H1 (cell line): ENCODE data around the gene CCDC106. TPM values are rescaled to one million over a fixed set of nuclear protein-coding genes. Genes with fewer than 3 reads are reported as not detected.

Source experiments
- CTCF ChIA-PET: fragments of 300-600 bp; sonication (Branson Sonifier 250); formaldehyde crosslinking; loops from one replicate; lab custom pipeline; 2021; ENCODE audit not compliant: partially characterized antibody; lab: Charles Lee
- POLR2A ChIA-PET: fragments of 300-600 bp; sonication (Branson Sonifier 250); formaldehyde crosslinking; loops from one replicate; lab custom pipeline; 2021; ENCODE audit warnings: inconsistent platforms; ENCODE audit not compliant: partially characterized antibody; lab: Charles Lee
- DNase-seq, 2 experiments: peaks; one replicate each; pipeline versions ENCODE4 v3.0.0 to v3.0.0-alpha.2; 2010 to 2022; ENCODE audit warnings: low spot score in 2 of 2, low read depth in 1 of 2, mixed read lengths in 1 of 2
- FAIRE-seq: peaks from 2 replicates; lab custom pipeline; 2011; peaks lifted over from hg19 to GRCh38; lab: Jason Lieb, UNC
- H2AFZ ChIP-seq: 2 replicates; pipeline ENCODE4 v1.8.1; 2012; ENCODE audit warnings: low read length, inconsistent platforms
- H2AK5ac ChIP-seq: 2 replicates; pipeline ENCODE4 v1.6.1; 2013; ENCODE audit warnings: low read depth, low read length
- H2BK120ac ChIP-seq: replicated peaks from 2 replicates; pipeline ENCODE3; 2013; ENCODE audit warnings: low read depth, low read length, inconsistent platforms
- H2BK12ac ChIP-seq: 2 replicates; pipeline ENCODE4 v1.6.1; 2013; ENCODE audit warnings: low read depth, low read length
- H2BK15ac ChIP-seq: 2 replicates; pipeline ENCODE4 v1.6.1; 2013; ENCODE audit warnings: low read length
- H2BK20ac ChIP-seq: 2 replicates; pipeline ENCODE4 v1.6.1; 2013; ENCODE audit warnings: low read length
- H2BK5ac ChIP-seq: 2 replicates; pipeline ENCODE4 v1.6.1; 2013; ENCODE audit warnings: low read depth, low read length
- H3K14ac ChIP-seq: 2 replicates; pipeline ENCODE4 v1.6.1; 2013; ENCODE audit warnings: inconsistent platforms; ENCODE audit not compliant: insufficient read length
- H3K18ac ChIP-seq: 2 replicates; pipeline ENCODE4 v1.6.1; 2013; ENCODE audit warnings: low read length; ENCODE audit errors: extremely low read depth
- H3K23ac ChIP-seq: 2 replicates; pipeline ENCODE4 v1.6.1; 2013; ENCODE audit warnings: inconsistent platforms; ENCODE audit not compliant: insufficient read length
- H3K23me2 ChIP-seq: 2 replicates; pipeline ENCODE4 v1.6.1; 2013; ENCODE audit warnings: low read depth, low read length
- H3K27ac ChIP-seq: 2 replicates; pipeline ENCODE4 v1.6.1; 2011; ENCODE audit warnings: low read depth, low read length, inconsistent platforms
- H3K27me3 ChIP-seq, 4 experiments: replicated peaks in 1 of 4; 1 replicate in 1 of 4; 2 replicates in 3 of 4; pipeline versions ENCODE4 v1.6.1 to v1.8.1; 2011 to 2013; ENCODE audit warnings: low read length in 3 of 4, mild to moderate bottlenecking in 3 of 4, inconsistent platforms in 2 of 4, mixed read lengths in 2 of 4, moderate library complexity in 1 of 4; ENCODE audit not compliant: control insufficient read depth in 3 of 4, insufficient read depth in 3 of 4; ENCODE audit errors: extremely low read depth in 1 of 4
- H3K36me3 ChIP-seq, 4 experiments: 2 replicates each; pipeline versions ENCODE4 v1.6.1 to v1.8.1; 2011 to 2013; ENCODE audit warnings: mild to moderate bottlenecking in 4 of 4, low read length in 3 of 4, moderate library complexity in 2 of 4, control low read depth in 1 of 4, inconsistent platforms in 1 of 4; ENCODE audit not compliant: insufficient read depth in 4 of 4, control insufficient read depth in 2 of 4
- H3K4ac ChIP-seq: replicated peaks from 2 replicates; pipeline ENCODE3; 2013; ENCODE audit warnings: low read length, low read depth, mixed read lengths, inconsistent platforms; ENCODE audit not compliant: insufficient read length
- H3K4me1 ChIP-seq, 4 experiments: replicated peaks in 1 of 4; 1 replicate in 1 of 4; 2 replicates in 3 of 4; pipeline versions ENCODE4 v1.6.1 to v1.8.1; 2011 to 2013; ENCODE audit warnings: low read length in 3 of 4, inconsistent platforms in 2 of 4, mixed read lengths in 1 of 4; ENCODE audit not compliant: insufficient read depth in 4 of 4, control insufficient read depth in 3 of 4
- H3K4me2 ChIP-seq, 2 experiments: 2 replicates each; pipeline versions ENCODE4 v1.6.1 to v1.8.1; 2011 to 2013; ENCODE audit warnings: low read depth in 2 of 2, low read length in 2 of 2, control low read depth in 1 of 2, inconsistent platforms in 1 of 2, mild to moderate bottlenecking in 1 of 2; ENCODE audit not compliant: insufficient read depth in 1 of 2
- H3K4me3 ChIP-seq, 4 experiments: fragments of 200-600, 300-600 bp in 1 of 4; sonication (generic), shearing (Covaris generic), sonication (Bioruptor Twin) in 1 of 4; 2 replicates each; pipeline versions ENCODE4 v1.5.1 to v1.8.1; 2011 to 2016; ENCODE audit warnings: low read length in 4 of 4, low read depth in 3 of 4, control low read depth in 2 of 4, inconsistent platforms in 2 of 4, mild to moderate bottlenecking in 2 of 4, mixed read lengths in 1 of 4, moderate library complexity in 1 of 4; ENCODE audit not compliant: insufficient read depth in 2 of 4; ENCODE audit errors: extremely low read depth in 1 of 4
- H3K56ac ChIP-seq: replicated peaks from 2 replicates; pipeline ENCODE3; 2013; ENCODE audit warnings: low read depth, mild to moderate bottlenecking, mixed read lengths, low read length, inconsistent platforms; ENCODE audit not compliant: insufficient read length
- H3K79me1 ChIP-seq: 2 replicates; pipeline ENCODE4 v1.6.1; 2013; ENCODE audit warnings: low read depth, low read length, control low read depth
- H3K79me2 ChIP-seq, 2 experiments: 2 replicates each; pipeline versions ENCODE4 v1.6.1 to v1.8.1; 2012 to 2013; ENCODE audit warnings: low read length in 2 of 2, mild to moderate bottlenecking in 2 of 2, inconsistent platforms in 1 of 2; ENCODE audit not compliant: insufficient read depth in 2 of 2, control insufficient read depth in 1 of 2
- H3K9ac ChIP-seq, 4 experiments: replicated peaks in 1 of 4; 1 replicate in 1 of 4; 2 replicates in 3 of 4; pipeline versions ENCODE4 v1.6.1 to v1.8.1; 2011 to 2013; ENCODE audit warnings: low read depth in 3 of 4, low read length in 3 of 4, control low read depth in 2 of 4, mild to moderate bottlenecking in 2 of 4, moderate library complexity in 2 of 4, inconsistent platforms in 1 of 4; ENCODE audit errors: extremely low read depth in 1 of 4
- H3K9me3 ChIP-seq, 2 experiments: 2 replicates each; pipeline versions ENCODE4 v1.6.1 to v1.8.1; 2012 to 2013; ENCODE audit warnings: mild to moderate bottlenecking in 2 of 2, moderate library complexity in 2 of 2, control low read depth in 1 of 2, inconsistent platforms in 1 of 2, low read depth in 1 of 2, low read length in 1 of 2, mixed read lengths in 1 of 2; ENCODE audit not compliant: insufficient read depth in 2 of 2
- H4K20me1 ChIP-seq, 2 experiments: replicated peaks in 1 of 2; 2 replicates each; pipeline versions ENCODE3 to v1.8.1; 2011 to 2013; ENCODE audit warnings: inconsistent platforms in 2 of 2, low read length in 2 of 2, mild to moderate bottlenecking in 1 of 2; ENCODE audit not compliant: insufficient read depth in 2 of 2, control insufficient read depth in 1 of 2
- H4K5ac ChIP-seq: 2 replicates; pipeline ENCODE4 v1.6.1; 2013; ENCODE audit warnings: low read length, low read depth, mixed read lengths, inconsistent platforms; ENCODE audit not compliant: insufficient read length
- H4K8ac ChIP-seq: 2 replicates; pipeline ENCODE4 v1.8.0; 2013; ENCODE audit warnings: mild to moderate bottlenecking, moderate library complexity, low read length, inconsistent platforms; ENCODE audit not compliant: insufficient read depth; ENCODE audit errors: extremely low read depth
- H4K91ac ChIP-seq: replicated peaks from 2 replicates; pipeline ENCODE3; 2013; ENCODE audit warnings: low read length, mixed read lengths, inconsistent platforms; ENCODE audit not compliant: insufficient read length
- CHD2 ChIP-seq: IDR thresholded peaks from 2 replicates; pipeline ENCODE4 v1.6.1; 2012; ENCODE audit warnings: low read length, improper control_type of control experiment
- WGBS, 2 experiments: shearing (Covaris generic) in 1 of 2; methylation state at CpG; one replicate each; pipeline versions ENCODE4 v1.1.6 to v1.1.7; 2013 to 2015; ENCODE audit warnings: low lambda C conversion rate in 2 of 2, mixed read lengths in 2 of 2, inconsistent platforms in 1 of 2, low coverage in 1 of 2, missing lambda C conversion rate in 1 of 2; ENCODE audit not compliant: insufficient replicate concordance in 2 of 2, insufficient coverage in 1 of 2, insufficient read length in 1 of 2; ENCODE audit errors: extremely low coverage in 1 of 2, missing lambda C conversion rate in 1 of 2; 5-methylcytosine and 5-hydroxymethylcytosine counted together
- polyA plus RNA-seq, 7 experiments: library from polyadenylated mRNA; depleted of rRNA in 3 of 7; stranded (reverse) in 5 of 7; unstranded in 2 of 7; fragments of >200 nt in 5 of 7; fragments of 200-250 nt in 2 of 7; gene quantifications; 1 replicate in 5 of 7; 2 replicates in 1 of 7; 4 replicates in 1 of 7; pipeline versions ENCODE4 v1.2.1 to v1.2.3, GENCODE V29; 2011 to 2013; ENCODE audit warnings: missing spikeins in 2 of 7, mixed read lengths in 2 of 7
- total RNA-seq: library from RNA; stranded (reverse); fragmentation: NEBNext Ultra II Directional; extraction: Animal tissue kit (Norgen Biotek cat#: 25700); gene quantifications from 2 replicates; pipeline ENCODE4 v1.2.1, GENCODE V29; 2021

Gene CCDC106
- total and polyA plus RNA-seq, 2 of the 8 experiments (the other 6 are each of a cell fraction or from before 2014, with no cell fraction given): 12.0 to 20.1 TPM

GRCh38 chr19:55689411-55690108 lies 41.5 kb downstream of the CCDC106 start:
- H4K20me1 ChIP-seq: peaks cover 1 to 35% of the 10 kb centered on the region in 2 experiments
- no peaks in the 10 kb centered on the region for H3K9me3 ChIP-seq
- H2AK5ac ChIP-seq: no peak overlapping the region
- no peak overlapping the region for H3K4ac ChIP-seq
- no peak overlapping the region for H3K4me3 ChIP-seq
- H4K8ac ChIP-seq: no peak overlapping the region
- peaks cover 2 to 56% (median 17%) of the 10 kb centered on the region in 4 experiments; a peak in 6 of 8 replicates for H3K36me3 ChIP-seq
- H2BK120ac ChIP-seq: no peak overlapping the region
- no peak overlapping the region for H2BK20ac ChIP-seq
- no peak overlapping the region for H2BK15ac ChIP-seq
- POLR2A ChIA-PET: no interaction called here
- H3K9ac ChIP-seq: no peak overlapping the region
- no peak overlapping the region for H2BK5ac ChIP-seq
- no peak overlapping the region for H3K4me2 ChIP-seq
- H3K23me2 ChIP-seq: no peaks in the 10 kb centered on the region
- H2BK12ac ChIP-seq: no peak overlapping the region
- H4K5ac ChIP-seq: no peak overlapping the region
- no peak overlapping the region for H3K18ac ChIP-seq
- H3K79me1 ChIP-seq: peaks cover 3% of the 10 kb centered on the region
- FAIRE-seq: no peak
- no peak overlapping the region for H4K91ac ChIP-seq
- H3K4me1 ChIP-seq: no peaks in the 10 kb centered on the region
- no peak overlapping the region for H3K23ac ChIP-seq
- H3K56ac ChIP-seq: no peak overlapping the region
- TF ChIP-seq CHD2: no peak
- 92% methylated on average over 12 of the region's 35 CpGs; no CpG with 5 or more reads in 1 of the 2 experiments for WGBS, 2 experiments
- no peaks in the 10 kb centered on the region; a peak in 1 of 7 replicates for H3K27me3 ChIP-seq
- H3K14ac ChIP-seq: no peak overlapping the region
- H2AFZ ChIP-seq: no peak overlapping the region
- CTCF ChIA-PET: no interaction called here
- peaks cover 0 to 10% of the 10 kb centered on the region in 2 experiments; a peak in 1 of 4 replicates for H3K79me2 ChIP-seq
- H3K27ac ChIP-seq: no peak overlapping the region
- DNase-seq: no peak
